ENCODE results near the gene ALDH4A1.

Gene ALDH4A1

GRCh38 chr1:18939398-18940302 is 37.3 kb upstream of the ALDH4A1 start:
- H3K4me3 ChIP-seq (ENCODE audit: low read depth, low read length) = no peak overlapping the region

GRCh38 chr1:18938707-18939070 is 36.3 kb upstream of the ALDH4A1 start:
- no peak overlapping the region for H3K4me3 ChIP-seq (ENCODE audit: low read depth, low read length)

GRCh38 chr1:18938008-18938706 is 35.8 kb upstream of the ALDH4A1 start:
- H3K4me3 ChIP-seq (ENCODE audit: low read depth, low read length) = no peak overlapping the region

- no peak overlapping the region for H3K4me3 ChIP-seq (ENCODE audit: low read depth, low read length)
These were observed 35.2 kb upstream of the ALDH4A1 start for GRCh38 chr1:18937539-18937938.

- no peak overlapping the region for H3K4me3 ChIP-seq (ENCODE audit: low read depth, low read length)
These were observed 34.6 kb upstream of the ALDH4A1 start for GRCh38 chr1:18936814-18937481.

- H3K4me3 ChIP-seq (ENCODE audit: low read depth, low read length) = no peak overlapping the region
These were observed 34.1 kb upstream of the ALDH4A1 start for GRCh38 chr1:18936471-18936813.

- no peak overlapping the region for H3K4me3 ChIP-seq (ENCODE audit: low read depth, low read length)
These were observed 32.0 kb upstream of the ALDH4A1 start for GRCh38 chr1:18934205-18935000.

- no peak overlapping the region for H3K4me3 ChIP-seq (ENCODE audit: low read depth, low read length)
These were observed 30.5 kb upstream of the ALDH4A1 start for GRCh38 chr1:18932879-18933278.

- no peak overlapping the region for H3K4me3 ChIP-seq (ENCODE audit: low read depth, low read length)
These were observed 30.0 kb upstream of the ALDH4A1 start for GRCh38 chr1:18932387-18932786.

- no peak overlapping the region for H3K4me3 ChIP-seq (ENCODE audit: low read depth, low read length)
These were observed 29.4 kb upstream of the ALDH4A1 start for GRCh38 chr1:18931730-18932129.

GRCh38 chr1:18929686-18930085 is 27.3 kb upstream of the ALDH4A1 start:
- no peak overlapping the region for H3K4me3 ChIP-seq (ENCODE audit: low read depth, low read length)

- H3K4me3 ChIP-seq (ENCODE audit: low read depth, low read length) = no peak overlapping the region
These were observed 26.6 kb upstream of the ALDH4A1 start for GRCh38 chr1:18928985-18929384.

- H3K4me3 ChIP-seq (ENCODE audit: low read depth, low read length) = no peak overlapping the region
These were observed 26.1 kb upstream of the ALDH4A1 start for GRCh38 chr1:18928406-18928805.

- H3K4me3 ChIP-seq (ENCODE audit: low read depth, low read length) = no peak overlapping the region
These were observed 25.4 kb upstream of the ALDH4A1 start for GRCh38 chr1:18927654-18928272.

- H3K4me3 ChIP-seq (ENCODE audit: low read depth, low read length) = no peak overlapping the region
These were observed 24.8 kb upstream of the ALDH4A1 start for GRCh38 chr1:18927082-18927653.

GRCh38 chr1:18926315-18927081 is 24.1 kb upstream of the ALDH4A1 start:
- no peak overlapping the region for H3K4me3 ChIP-seq (ENCODE audit: low read depth, low read length)

- no peak overlapping the region for H3K4me3 ChIP-seq (ENCODE audit: low read depth, low read length)
These were observed 22.9 kb upstream of the ALDH4A1 start for GRCh38 chr1:18925279-18925678.

GRCh38 chr1:18924221-18924691 is 21.9 kb upstream of the ALDH4A1 start:
- H3K4me3 ChIP-seq (ENCODE audit: low read depth, low read length) = no peak overlapping the region

- H3K4me3 ChIP-seq (ENCODE audit: low read depth, low read length) = no peak overlapping the region
These were observed 21.4 kb upstream of the ALDH4A1 start for GRCh38 chr1:18923756-18924211.

All from iPS-11a (cell line).